ENCODE results near the gene GTPBP1.

Gene GTPBP1

GRCh38 chr22:38704654-38705234 is 1.0 kb upstream of the GTPBP1 start:
- DNase-seq (ENCODE audit: low read depth) = no peak

DNA sequence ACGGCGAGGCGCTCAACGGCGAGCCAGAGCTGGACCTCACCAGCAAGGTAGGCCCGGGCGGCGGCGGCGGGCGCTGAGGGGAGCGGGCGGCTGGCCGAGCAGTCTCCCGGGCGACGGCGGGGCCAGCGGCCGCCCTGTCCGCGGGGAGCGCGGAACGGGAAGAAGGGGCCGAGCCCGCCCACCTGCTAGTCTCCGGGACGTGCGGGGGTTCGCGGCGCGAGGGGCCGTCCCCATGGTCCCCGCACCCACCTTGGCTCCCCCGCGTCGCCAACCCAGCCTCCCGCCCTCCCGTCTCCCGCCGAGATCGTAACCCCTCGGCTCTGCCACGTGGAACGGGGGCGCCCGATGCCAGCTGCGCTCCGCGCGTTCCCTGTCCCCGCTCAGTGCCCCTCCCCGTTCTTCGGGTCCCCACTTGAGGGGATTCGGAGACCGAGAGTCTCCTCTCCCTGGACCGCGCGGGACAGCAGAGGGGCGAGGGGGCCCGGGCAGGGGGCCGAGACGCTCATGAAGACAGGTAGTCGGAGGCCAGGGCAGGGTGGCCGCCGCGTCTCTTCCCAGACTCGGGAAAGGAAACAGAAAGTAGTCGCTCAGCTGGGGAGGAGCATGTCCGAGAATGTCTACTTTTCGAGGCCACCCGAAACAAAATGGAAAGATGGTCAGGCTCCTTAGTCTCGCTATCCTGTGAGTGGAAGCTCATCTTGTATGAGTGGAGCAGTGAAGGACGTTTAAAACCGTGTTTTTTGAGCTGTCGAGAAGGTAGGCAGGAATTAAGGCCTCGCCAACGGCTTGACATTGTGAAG is 557 bp downstream of the GTPBP1 start:
- DNase-seq (ENCODE audit: low read depth) = peak; percentile 29

DNA sequence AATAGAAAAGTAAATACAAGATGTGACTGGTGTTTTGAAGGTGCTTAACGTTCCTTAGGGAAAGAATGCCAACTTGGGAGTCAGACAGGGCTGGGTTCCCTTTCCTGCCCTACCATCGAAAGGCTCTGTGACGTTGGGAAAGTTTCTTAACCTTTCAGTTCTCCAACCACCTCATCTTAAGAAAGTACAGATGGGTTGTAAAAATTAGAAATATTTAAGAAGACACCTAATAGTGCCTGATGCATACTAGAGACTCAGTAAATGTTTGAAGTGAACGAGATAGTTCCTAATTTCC is 1.1 kb downstream of the GTPBP1 start:
- DNase-seq (ENCODE audit: low read depth) = no peak

DNA sequence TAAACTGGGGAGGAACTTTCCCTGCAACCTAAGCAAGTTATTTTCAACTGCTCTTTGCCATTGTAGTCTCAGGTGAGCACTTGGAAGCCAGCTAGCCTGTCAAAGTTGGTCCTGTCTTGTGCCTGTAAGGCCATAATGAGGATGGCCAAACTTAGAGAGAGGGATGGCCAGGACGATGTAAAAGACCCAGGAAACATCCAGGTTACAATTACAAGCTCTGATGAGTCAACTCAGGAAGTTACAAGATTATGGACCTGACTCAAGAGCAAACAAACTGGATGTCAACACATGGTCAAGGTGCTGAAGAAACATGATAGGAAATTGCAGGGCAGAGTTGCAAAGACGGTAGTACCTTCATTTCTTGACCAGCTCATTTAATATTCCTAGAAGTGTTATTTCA is 1.6 kb downstream of the GTPBP1 start:
- peak; percentile 77 for DNase-seq (ENCODE audit: low read depth)

DNA sequence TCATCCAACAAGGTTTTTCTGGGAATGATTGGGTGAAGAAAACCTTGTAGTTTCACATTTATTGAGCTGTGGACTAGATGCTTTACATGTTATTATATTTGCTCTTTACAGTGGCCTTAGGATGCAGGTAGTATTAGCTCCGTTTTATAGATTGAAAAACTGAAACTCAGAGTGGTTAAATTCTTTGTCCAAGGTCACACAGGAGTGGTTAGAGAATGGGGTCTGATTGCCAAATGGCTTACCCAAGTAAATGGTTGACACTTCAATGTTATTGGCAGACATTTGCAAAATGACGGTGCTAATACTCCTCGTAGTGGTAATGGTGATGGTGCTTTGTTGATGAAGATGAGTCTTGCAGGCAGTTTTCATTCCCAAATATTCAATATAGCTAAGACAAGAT is 2.2 kb downstream of the GTPBP1 start:
- no peak for DNase-seq (ENCODE audit: low read depth)

- no peak for DNase-seq (ENCODE audit: low read depth)
These were observed 3.6 kb downstream of the GTPBP1 start for GRCh38 chr22:38709306-38709705.

DNA sequence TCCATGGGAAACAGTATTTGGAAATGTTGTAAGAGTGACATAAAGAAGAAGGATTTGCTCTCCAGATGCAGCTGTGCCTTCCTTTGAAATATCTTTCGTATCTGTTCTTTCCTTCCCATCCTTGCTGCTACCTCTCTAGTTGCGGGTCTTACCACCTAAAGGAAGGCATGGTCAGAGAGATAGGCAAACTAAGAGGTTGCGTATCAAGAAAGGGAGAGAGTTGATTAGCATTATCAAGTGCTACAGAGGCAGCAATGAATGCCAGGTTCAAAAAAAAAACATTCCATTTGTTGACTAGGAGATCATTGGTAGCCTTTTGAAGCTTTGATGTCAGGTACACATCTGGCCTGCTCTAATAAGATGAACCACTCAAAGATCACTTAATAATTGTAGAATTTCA is 4.6 kb downstream of the GTPBP1 start:
- no peak for DNase-seq (ENCODE audit: low read depth)

GRCh38 chr22:38710866-38711265 is 5.1 kb downstream of the GTPBP1 start:
- DNase-seq (ENCODE audit: low read depth) = no peak

DNA sequence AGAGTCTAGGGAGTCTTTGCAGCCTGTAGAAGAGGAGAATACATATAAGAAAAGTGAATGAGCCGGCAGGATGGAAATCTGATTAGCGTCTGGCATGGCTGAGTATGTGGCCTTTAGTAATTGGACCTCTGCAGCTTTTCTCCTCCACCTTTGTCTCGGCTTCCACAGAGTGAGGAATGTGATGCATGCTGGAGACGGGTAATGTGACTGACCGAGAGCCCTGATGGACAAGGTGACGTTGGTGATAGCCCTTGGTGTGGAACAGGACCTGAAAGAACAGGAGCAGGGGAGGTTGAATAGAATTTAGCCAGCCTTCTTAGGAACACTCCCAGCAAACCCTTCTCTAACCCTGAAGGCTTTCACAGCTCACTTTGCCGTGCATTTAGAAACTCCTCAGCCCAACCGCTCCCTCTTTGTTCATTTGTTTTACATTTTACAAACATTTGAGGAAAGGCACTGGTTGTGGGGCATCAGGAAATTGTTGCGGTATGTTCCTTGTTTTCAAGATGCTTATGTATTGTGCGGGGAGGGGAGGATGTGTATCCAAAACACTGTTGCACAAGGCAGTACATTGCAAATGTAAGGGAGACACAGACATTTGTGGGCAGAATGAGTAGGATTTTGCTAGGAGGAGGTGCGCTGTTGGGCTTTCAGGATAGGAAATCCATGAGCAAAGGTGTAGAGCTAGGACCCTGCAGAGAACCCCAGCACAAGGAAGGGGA is 6.9 kb downstream of the GTPBP1 start:
- no peak for DNase-seq (ENCODE audit: low read depth)

DNA sequence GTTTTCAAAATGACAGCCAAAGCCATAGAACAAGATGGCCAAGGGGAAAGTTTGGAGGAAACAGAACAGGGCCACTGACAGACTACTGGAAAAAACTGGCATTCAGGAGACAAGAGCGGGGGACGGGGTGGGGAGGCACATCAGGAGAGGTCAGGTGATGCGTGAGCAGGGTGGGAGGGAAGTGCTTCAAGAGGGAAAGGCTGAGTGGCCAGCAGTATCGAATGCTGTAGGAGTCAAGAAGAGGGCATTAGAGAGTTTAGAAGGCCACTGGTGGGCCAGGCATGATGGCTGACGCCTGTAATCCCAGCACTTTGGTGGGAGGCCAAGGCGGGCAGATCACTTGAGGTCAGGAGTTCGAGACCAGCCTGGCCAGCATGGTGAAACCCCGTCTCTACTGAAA is 8.2 kb downstream of the GTPBP1 start:
- DNase-seq (ENCODE audit: low read depth) = no peak

DNA sequence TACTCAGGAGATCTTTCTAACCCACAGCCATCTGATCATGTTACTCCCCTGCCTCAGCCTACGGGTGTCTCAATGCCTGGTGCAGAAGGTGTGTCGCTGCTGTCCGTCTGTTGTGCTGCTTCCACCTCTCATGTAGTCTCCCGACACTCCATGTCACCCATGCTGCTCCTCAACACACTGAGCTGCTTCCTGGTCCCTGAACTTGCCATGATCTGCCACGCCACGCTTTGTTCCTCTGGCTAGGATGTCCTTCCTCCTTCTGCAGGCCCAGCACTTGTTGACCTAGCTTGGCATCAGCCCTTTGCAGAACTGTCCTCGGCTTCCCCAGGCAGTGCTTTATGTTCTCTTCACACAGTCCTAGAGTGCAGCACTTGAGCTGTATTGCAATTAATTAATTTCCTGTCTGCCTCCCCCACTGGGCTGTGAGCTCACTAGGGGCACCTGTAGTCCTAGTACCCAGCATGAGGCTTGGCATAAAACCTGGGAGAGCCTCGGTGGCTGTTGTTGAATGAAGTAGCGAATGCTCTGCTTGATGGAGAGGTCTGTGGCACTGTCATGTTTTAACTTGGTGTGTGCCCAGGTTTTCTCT is 9.5 kb downstream of the GTPBP1 start:
- DNase-seq (ENCODE audit: low read depth) = no peak

GRCh38 chr22:38715852-38716251 is 10.1 kb downstream of the GTPBP1 start:
- DNase-seq (ENCODE audit: low read depth) = no peak

DNA sequence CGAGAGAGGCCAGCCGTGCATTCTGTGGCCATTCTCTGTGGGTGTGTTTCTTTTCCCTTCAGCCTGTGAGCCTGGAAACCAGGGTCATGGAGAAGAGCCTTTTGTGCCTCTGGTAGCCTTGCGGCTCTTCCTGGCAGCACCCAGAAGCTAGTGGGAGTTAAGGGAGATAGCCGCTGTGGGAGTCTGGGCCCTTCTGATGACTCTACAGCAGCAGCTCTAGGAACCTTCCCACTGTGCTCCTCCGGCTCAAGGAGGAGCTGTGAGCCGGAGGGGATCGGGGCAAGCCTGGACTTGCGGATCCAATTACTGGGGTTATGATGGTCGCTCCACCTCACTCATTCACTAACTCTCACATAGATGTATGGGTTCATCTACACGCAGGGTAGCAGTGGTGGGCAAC is 10.5 kb downstream of the GTPBP1 start:
- DNase-seq (ENCODE audit: low read depth) = no peak

- no peak for DNase-seq (ENCODE audit: low read depth)
These were observed 11.1 kb downstream of the GTPBP1 start for GRCh38 chr22:38716826-38717225.

DNA sequence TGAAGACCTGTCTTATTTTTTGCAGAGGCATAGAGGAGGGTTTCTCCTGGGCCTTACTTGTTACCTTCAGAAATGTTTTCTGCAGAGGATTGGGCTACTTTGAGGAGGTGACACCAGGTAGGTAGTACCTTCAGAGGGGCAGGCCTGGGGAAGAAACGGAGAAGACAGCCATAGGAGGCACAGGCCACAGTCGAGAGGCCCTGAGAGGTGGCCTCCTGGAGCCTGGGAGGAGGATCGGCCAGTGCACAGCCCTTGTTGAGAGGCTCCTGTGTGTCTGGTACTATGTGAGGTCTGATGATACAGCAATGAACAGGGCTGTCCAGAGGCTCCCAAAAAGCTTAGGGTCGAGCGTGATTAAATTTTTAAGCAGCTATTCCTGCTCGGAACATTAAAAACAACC is 11.5 kb downstream of the GTPBP1 start:
- DNase-seq (ENCODE audit: low read depth) = no peak

DNA sequence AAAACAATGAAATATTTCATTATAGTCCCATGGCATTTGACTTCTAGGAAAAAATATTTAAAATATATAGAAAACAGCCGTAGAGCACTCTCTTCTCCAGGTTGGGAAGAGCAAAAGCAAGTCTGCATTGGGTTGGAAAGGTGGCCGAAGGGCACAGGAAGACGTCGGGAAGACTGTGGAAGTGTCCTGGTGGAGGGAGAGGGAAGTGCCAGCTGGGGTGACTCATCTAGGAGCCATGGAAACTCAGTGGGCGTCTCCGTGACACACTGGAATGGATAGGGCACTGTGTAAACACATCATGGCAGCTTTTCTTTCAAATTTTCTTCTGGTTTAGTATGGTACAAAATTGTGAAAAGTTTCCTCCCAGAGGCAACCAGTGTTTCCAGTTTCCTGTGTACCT is 12.7 kb downstream of the GTPBP1 start:
- peak; percentile 81 for DNase-seq (ENCODE audit: low read depth)

DNA sequence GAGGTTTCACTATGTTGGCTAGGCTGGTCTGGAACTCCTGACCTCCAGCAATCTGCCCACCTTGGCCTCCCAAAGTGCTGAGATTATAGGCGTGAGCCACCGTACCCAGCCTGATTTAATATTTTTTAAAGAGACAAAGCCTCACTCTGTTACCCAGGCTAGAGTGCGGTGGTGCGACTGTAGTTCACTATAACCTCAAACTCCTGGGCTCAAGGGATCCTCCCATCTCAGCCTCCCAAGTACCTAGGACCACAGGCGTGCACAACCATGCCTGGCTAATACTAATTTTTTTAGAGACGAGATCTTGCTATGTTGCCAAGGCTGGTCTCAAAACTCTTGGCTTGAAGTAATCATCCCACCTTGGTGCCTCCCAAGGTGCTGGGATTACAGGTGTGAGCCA is 13.5 kb downstream of the GTPBP1 start:
- DNase-seq (ENCODE audit: low read depth) = no peak

DNA sequence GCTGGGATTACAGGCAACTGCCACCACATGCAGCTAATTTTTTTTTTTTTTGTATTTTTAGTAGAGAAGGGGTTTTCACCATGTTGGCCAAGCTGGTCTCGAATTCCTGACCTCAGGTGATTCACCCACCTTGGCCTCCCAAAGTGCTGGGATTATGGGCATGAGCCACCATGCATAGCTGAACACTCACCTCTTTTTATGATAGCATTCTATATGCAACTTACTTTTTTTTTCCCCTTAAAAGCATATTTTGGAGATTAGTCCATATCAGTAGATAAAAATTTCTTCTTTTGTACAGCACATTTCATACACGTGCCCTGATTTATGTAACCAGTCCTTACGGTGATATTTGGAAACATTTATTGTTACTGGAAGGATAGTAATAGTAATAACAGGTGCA is 14.6 kb downstream of the GTPBP1 start:
- no peak for DNase-seq (ENCODE audit: low read depth)

DNA sequence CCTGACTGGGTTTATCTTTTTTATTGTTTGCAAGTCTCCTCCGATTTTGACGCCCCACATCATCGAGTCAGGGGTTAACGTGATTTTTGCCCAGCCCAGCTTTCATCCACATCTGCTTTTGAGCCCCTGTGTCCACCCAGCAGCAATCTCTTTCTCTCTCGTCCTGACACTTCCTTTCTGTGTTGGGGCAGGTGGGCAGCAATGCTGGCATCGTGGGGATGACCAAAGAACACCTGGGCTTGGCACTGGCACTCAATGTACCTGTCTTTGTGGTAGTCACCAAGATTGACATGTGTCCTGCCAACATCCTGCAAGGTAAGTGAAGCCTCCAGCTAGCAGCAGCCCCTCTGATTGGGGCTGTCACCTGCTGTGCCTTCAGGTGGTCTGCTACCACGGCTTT is 15.8 kb downstream of the GTPBP1 start:
- no peak for DNase-seq (ENCODE audit: low read depth)

DNA sequence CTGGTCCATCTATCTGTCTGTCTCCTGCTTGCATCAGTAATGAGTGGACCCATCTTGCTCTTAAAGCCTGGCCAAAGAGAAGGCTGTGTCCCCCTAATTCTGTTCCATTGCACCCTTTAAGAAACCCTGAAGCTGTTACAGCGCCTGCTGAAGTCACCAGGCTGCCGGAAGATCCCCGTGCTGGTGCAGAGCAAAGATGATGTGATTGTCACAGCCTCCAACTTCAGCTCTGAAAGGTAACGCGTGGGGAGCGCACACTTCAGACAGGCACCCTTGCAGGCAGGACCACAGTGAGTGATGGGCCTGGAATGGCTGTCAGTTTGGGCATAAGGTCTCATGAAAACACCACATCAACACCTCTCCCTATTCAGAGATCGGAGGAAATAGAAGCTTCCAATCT is 18.4 kb downstream of the GTPBP1 start:
- no peak for DNase-seq (ENCODE audit: low read depth)

DNA sequence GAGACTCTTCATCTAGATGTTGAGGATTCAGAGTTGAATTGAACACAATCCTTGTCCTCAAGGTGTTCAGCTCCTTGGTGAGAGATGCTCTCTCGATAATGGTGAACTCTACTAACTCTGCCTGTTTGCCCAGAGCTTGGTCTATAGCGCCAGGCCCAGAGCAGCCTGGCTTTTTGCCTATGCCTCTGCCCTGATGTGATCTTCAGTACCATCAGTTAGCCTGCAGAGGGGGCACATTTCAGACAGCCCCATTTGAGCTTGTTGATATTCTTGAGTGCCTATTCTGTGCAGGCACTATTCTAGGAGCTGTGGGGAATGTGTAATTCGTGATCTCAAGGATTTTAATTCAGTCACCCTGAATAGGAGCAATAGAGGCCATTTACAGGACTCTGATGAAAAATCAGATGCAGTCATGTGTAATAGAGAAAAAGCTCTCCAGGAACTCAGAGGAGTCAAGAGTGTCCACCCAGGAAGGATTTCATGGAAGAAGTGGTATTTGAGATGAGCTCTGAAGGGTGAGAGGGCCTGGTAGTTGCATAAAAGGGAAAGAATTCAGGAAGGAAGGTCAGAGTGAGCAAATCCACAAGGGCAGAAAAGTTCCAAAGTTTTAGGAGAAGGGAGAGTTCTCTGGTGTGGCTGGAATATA is 19.3 kb downstream of the GTPBP1 start:
- DNase-seq (ENCODE audit: low read depth) = peak; percentile 50

GRCh38 chr22:38725900-38726655 is 20.3 kb downstream of the GTPBP1 start:
- no peak for DNase-seq (ENCODE audit: low read depth)
